ENCODE results near the gene FRMPD4. TPM values are rescaled to one million over a fixed set of nuclear protein-coding genes. Genes with fewer than 3 reads are reported as not detected.
A peak's percentile ranks its signal among the peaks of the same experiment; 100 is the strongest.

FRMPD4 gene
- total RNA-seq, 2 experiments from 2014 or later: not detected

- no peak overlapping the region for H3K4me3 Mint-ChIP-seq
- H3K9me3 Mint-ChIP-seq: no peaks in the 10 kb centered on the region
- H3K27ac Mint-ChIP-seq: no peak overlapping the region
- H3K4me1 Mint-ChIP-seq: no peaks in the 10 kb centered on the region
- no peaks in the 10 kb centered on the region for H3K27me3 Mint-ChIP-seq
- DNase-seq: no peak
- H3K36me3 Mint-ChIP-seq: no peaks in the 10 kb centered on the region
Observed at GRCh38 chrX:12681047-12681446, 542.8 kb downstream of the FRMPD4 start.

GRCh38 chrX:12685541-12685940 is 547.3 kb downstream of the FRMPD4 start:
- H3K27ac Mint-ChIP-seq: no peak overlapping the region
- no peak for DNase-seq
- H3K36me3 Mint-ChIP-seq: no peaks in the 10 kb centered on the region
- no peaks in the 10 kb centered on the region for H3K4me1 Mint-ChIP-seq
- H3K9me3 Mint-ChIP-seq: no peaks in the 10 kb centered on the region
- H3K27me3 Mint-ChIP-seq: peaks cover 3% of the 10 kb centered on the region
- H3K4me3 Mint-ChIP-seq: no peak overlapping the region

GRCh38 chrX:12686331-12686730 is 548.1 kb downstream of the FRMPD4 start:
- no peak overlapping the region for H3K4me3 Mint-ChIP-seq
- DNase-seq: no peak
- no peaks in the 10 kb centered on the region for H3K36me3 Mint-ChIP-seq
- no peaks in the 10 kb centered on the region for H3K4me1 Mint-ChIP-seq
- H3K27me3 Mint-ChIP-seq: peaks cover 3% of the 10 kb centered on the region
- no peaks in the 10 kb centered on the region for H3K9me3 Mint-ChIP-seq
- H3K27ac Mint-ChIP-seq: no peak overlapping the region

GRCh38 chrX:12690646-12691045 is 552.4 kb downstream of the FRMPD4 start:
- H3K4me1 Mint-ChIP-seq: no peaks in the 10 kb centered on the region
- no peak overlapping the region for H3K4me3 Mint-ChIP-seq

GRCh38 chrX:12693754-12694153 is 555.5 kb downstream of the FRMPD4 start:
- H3K4me1 Mint-ChIP-seq: no peaks in the 10 kb centered on the region
- no peak overlapping the region for H3K4me3 Mint-ChIP-seq
- no peak for DNase-seq
- peaks cover 4% of the 10 kb centered on the region for H3K27me3 Mint-ChIP-seq
- no peak overlapping the region for H3K27ac Mint-ChIP-seq
- no peaks in the 10 kb centered on the region for H3K9me3 Mint-ChIP-seq
- no peaks in the 10 kb centered on the region for H3K36me3 Mint-ChIP-seq

More at GRCh38 chrX:12690646-12691045, 552.4 kb downstream of the FRMPD4 start:
- Mint-ChIP-seq H3K9me3 (no peaks in the 10 kb centered on the region), H3K27ac (no peak overlapping the region), H3K36me3 (no peaks in the 10 kb centered on the region), H3K27me3 (peaks cover 3% of the 10 kb centered on the region)
- no peak for DNase-seq

GRCh38 chrX:12700745-12701144 is 562.5 kb downstream of the FRMPD4 start:
- H3K27ac Mint-ChIP-seq: no peak overlapping the region
- no peaks in the 10 kb centered on the region for H3K36me3 Mint-ChIP-seq
- H3K4me1 Mint-ChIP-seq: peaks cover 5% of the 10 kb centered on the region
- peaks cover 14% of the 10 kb centered on the region for H3K27me3 Mint-ChIP-seq
- no peak for DNase-seq
- H3K9me3 Mint-ChIP-seq: no peaks in the 10 kb centered on the region
- no peak overlapping the region for H3K4me3 Mint-ChIP-seq

GRCh38 chrX:12701628-12702027 is 563.4 kb downstream of the FRMPD4 start:
- peaks cover 5% of the 10 kb centered on the region for H3K4me1 Mint-ChIP-seq
- no peak overlapping the region for H3K27ac Mint-ChIP-seq
- no peak overlapping the region for H3K4me3 Mint-ChIP-seq
- peaks cover 10% of the 10 kb centered on the region for H3K27me3 Mint-ChIP-seq
- DNase-seq: peak; percentile 14
- H3K36me3 Mint-ChIP-seq: no peaks in the 10 kb centered on the region
- no peaks in the 10 kb centered on the region for H3K9me3 Mint-ChIP-seq

- H3K36me3 Mint-ChIP-seq: no peaks in the 10 kb centered on the region
- DNase-seq: no peak
- no peak overlapping the region for H3K4me3 Mint-ChIP-seq
- no peaks in the 10 kb centered on the region for H3K9me3 Mint-ChIP-seq
- H3K4me1 Mint-ChIP-seq: peaks cover 5% of the 10 kb centered on the region
- H3K27ac Mint-ChIP-seq: no peak overlapping the region
- peaks cover 10% of the 10 kb centered on the region for H3K27me3 Mint-ChIP-seq
Observed at GRCh38 chrX:12702509-12703091, 564.3 kb downstream of the FRMPD4 start.

- Mint-ChIP-seq H3K27me3 (peaks cover 10% of the 10 kb centered on the region), H3K4me1 (peaks cover 5% of the 10 kb centered on the region), H3K4me3 (no peak overlapping the region), H3K27ac (no peak overlapping the region), H3K9me3 (no peaks in the 10 kb centered on the region), H3K36me3 (no peaks in the 10 kb centered on the region)
- DNase-seq: no peak
Observed at GRCh38 chrX:12704706-12705105, 566.4 kb downstream of the FRMPD4 start.

GRCh38 chrX:12709047-12709446 is 570.8 kb downstream of the FRMPD4 start:
- H3K9me3 Mint-ChIP-seq: no peaks in the 10 kb centered on the region
- no peak overlapping the region for H3K27ac Mint-ChIP-seq
- peak; percentile 3 for DNase-seq
- H3K4me3 Mint-ChIP-seq: no peak overlapping the region
- H3K27me3 Mint-ChIP-seq: peaks cover 4% of the 10 kb centered on the region
- H3K4me1 Mint-ChIP-seq: no peaks in the 10 kb centered on the region
- H3K36me3 Mint-ChIP-seq: no peaks in the 10 kb centered on the region

GRCh38 chrX:12711435-12712040 is 573.3 kb downstream of the FRMPD4 start:
- no peak overlapping the region for H3K4me3 Mint-ChIP-seq
- H3K27ac Mint-ChIP-seq: no peak overlapping the region
- no peaks in the 10 kb centered on the region for H3K9me3 Mint-ChIP-seq
- no peak for DNase-seq
- H3K27me3 Mint-ChIP-seq: peaks cover 4% of the 10 kb centered on the region
- H3K36me3 Mint-ChIP-seq: no peaks in the 10 kb centered on the region
- no peaks in the 10 kb centered on the region for H3K4me1 Mint-ChIP-seq

- H3K36me3 Mint-ChIP-seq: no peaks in the 10 kb centered on the region
- no peaks in the 10 kb centered on the region for H3K4me1 Mint-ChIP-seq
- no peaks in the 10 kb centered on the region for H3K27me3 Mint-ChIP-seq
- H3K4me3 Mint-ChIP-seq: no peak overlapping the region
- H3K9me3 Mint-ChIP-seq: no peaks in the 10 kb centered on the region
- no peak overlapping the region for H3K27ac Mint-ChIP-seq
- DNase-seq: no peak
Observed at GRCh38 chrX:12716574-12716973, 578.3 kb downstream of the FRMPD4 start.

GRCh38 chrX:12719837-12720236 is 581.6 kb downstream of the FRMPD4 start:
- H3K9me3 Mint-ChIP-seq: no peaks in the 10 kb centered on the region
- no peak overlapping the region for H3K27ac Mint-ChIP-seq
- H3K4me1 Mint-ChIP-seq: no peaks in the 10 kb centered on the region
- H3K36me3 Mint-ChIP-seq: no peaks in the 10 kb centered on the region
- H3K4me3 Mint-ChIP-seq: no peak overlapping the region
- H3K27me3 Mint-ChIP-seq: no peaks in the 10 kb centered on the region
- no peak for DNase-seq

GRCh38 chrX:12721042-12721441 is 582.8 kb downstream of the FRMPD4 start:
- H3K4me1 Mint-ChIP-seq: no peaks in the 10 kb centered on the region
- no peak overlapping the region for H3K4me3 Mint-ChIP-seq
- no peak overlapping the region for H3K27ac Mint-ChIP-seq
- no peaks in the 10 kb centered on the region for H3K27me3 Mint-ChIP-seq
- DNase-seq: no peak
- H3K9me3 Mint-ChIP-seq: no peaks in the 10 kb centered on the region
- H3K36me3 Mint-ChIP-seq: no peaks in the 10 kb centered on the region

- peaks cover 2% of the 10 kb centered on the region for H3K27me3 Mint-ChIP-seq
- no peaks in the 10 kb centered on the region for H3K4me1 Mint-ChIP-seq
- no peaks in the 10 kb centered on the region for H3K9me3 Mint-ChIP-seq
- H3K36me3 Mint-ChIP-seq: no peaks in the 10 kb centered on the region
- no peak overlapping the region for H3K27ac Mint-ChIP-seq
- no peak for DNase-seq
- H3K4me3 Mint-ChIP-seq: no peak overlapping the region
Observed at GRCh38 chrX:12722314-12722713, 584.0 kb downstream of the FRMPD4 start.

- Mint-ChIP-seq H3K4me1 (no peaks in the 10 kb centered on the region), H3K36me3 (no peaks in the 10 kb centered on the region), H3K9me3 (no peaks in the 10 kb centered on the region), H3K4me3 (no peak overlapping the region), H3K27me3 (peaks cover 2% of the 10 kb centered on the region), H3K27ac (no peak overlapping the region)
- DNase-seq: no peak
Observed at GRCh38 chrX:12741416-12741815, 603.1 kb downstream of the FRMPD4 start.

All from activated naive CD8-positive, alpha-beta T cell treated with anti-CD3 and anti-CD28 coated beads for 36 hours (primary cell).